Tibial nerve (tissue), 4 donors: ENCODE data around the gene ASTL. TPM values are rescaled to one million over a fixed set of nuclear protein-coding genes. Genes with fewer than 3 reads are reported as not detected.

Experiments used
- DNase-seq, 2 donors: peaks; one replicate each; pipeline ENCODE4 v3.0.0-alpha.2; 2019; ENCODE audit warnings: low spot score in 2 of 2
- H3K27ac ChIP-seq, 4 donors: fragments of 200-600 bp; sonication (generic) in 3 of 4; one replicate each; pipeline ENCODE4 v1.5.1; 2017 to 2019; ENCODE audit warnings: mild to moderate bottlenecking in 1 of 4
- H3K27me3 ChIP-seq, 2 donors: fragments of 200-600 bp; sonication (generic) in 1 of 2; one replicate each; pipeline versions ENCODE4 v1.5.1 to v1.6.0; 2017 to 2019
- H3K36me3 ChIP-seq, 3 donors: fragments of 200-600 bp; sonication (generic); one replicate each; pipeline ENCODE4 v1.5.1; 2018 to 2019
- H3K4me1 ChIP-seq, 4 donors: fragments of 200-600 bp; sonication (generic) in 3 of 4; one replicate each; pipeline ENCODE4 v1.5.1; 2017 to 2019
- H3K4me3 ChIP-seq, 4 donors: fragments of 200-600 bp; sonication (generic) in 3 of 4; one replicate each; pipeline ENCODE4 v1.5.1; 2017 to 2019; ENCODE audit warnings: mild to moderate bottlenecking in 1 of 4, moderate library complexity in 1 of 4
- H3K9me3 ChIP-seq, 4 donors: fragments of 200-600 bp; sonication (generic) in 3 of 4; one replicate each; pipeline ENCODE4 v1.5.1; 2017 to 2019
- EP300 ChIP-seq, 2 donors: sonication (generic); formaldehyde crosslinking; IDR thresholded peaks; one replicate each; pipeline ENCODE4 v1.6.1; 2017; ENCODE audit warnings: antibody characterized with exemption in 2 of 2, mild to moderate bottlenecking in 1 of 2
- POLR2A ChIP-seq, 2 donors: fragments of 450-650 bp; IDR thresholded peaks; one replicate each; pipeline ENCODE4 v1.6.1; 2017; ENCODE audit warnings: antibody characterized with exemption in 2 of 2, mild to moderate bottlenecking in 2 of 2, moderate library complexity in 2 of 2
- WGBS, 2 donors: methylation state at CpG; one replicate each; pipeline ENCODE4 v1.1.5; 2018; 5-methylcytosine and 5-hydroxymethylcytosine counted together
- total RNA-seq, 4 donors: library from RNA; depleted of rRNA; stranded (reverse); fragments of >200 nt; gene quantifications; one replicate each; pipeline ENCODE4 v1.1.0, GENCODE V29; 2016
- TF ChIP-seq, protein P1 (sequence below), 5 experiments: fragments of 200-600 bp in 3 of 5; fragments of 450-650 bp in 2 of 5; sonication (generic) in 3 of 5; IDR thresholded peaks; one replicate each; pipeline ENCODE4 v1.5.1; 2016 to 2019; ENCODE audit warnings: antibody characterized with exemption in 5 of 5, mild to moderate bottlenecking in 3 of 5, moderate library complexity in 2 of 5

ASTL gene
- total RNA-seq, 4 donors from 2014 or later = 0.60 TPM; not detected in 3

DNA sequence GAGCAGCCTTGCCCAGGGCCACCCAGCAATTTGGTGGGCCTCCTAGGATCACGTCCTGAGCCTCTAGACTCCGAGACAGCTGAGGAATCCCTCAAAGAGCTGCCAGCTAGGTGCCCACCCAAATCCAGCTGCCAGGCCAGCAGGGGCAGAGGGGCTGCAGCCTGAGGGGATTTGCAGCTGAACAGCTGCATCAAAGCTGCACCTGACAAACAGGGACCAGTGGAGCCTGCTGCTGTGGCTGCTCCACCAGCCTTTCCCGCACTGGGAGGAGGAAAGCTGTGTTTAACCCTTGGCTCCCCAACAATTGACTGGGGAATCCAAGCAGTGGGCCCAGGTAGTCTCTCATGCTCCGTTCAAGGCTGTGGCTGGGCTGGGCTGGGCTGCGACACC is 30.2 kb downstream of the ASTL start:
- H3K36me3 ChIP-seq = no peaks in the 10 kb centered on the region
- no peak overlapping the region for H3K4me3 ChIP-seq
- TF ChIP-seq EP300 (IDR thresholded peaks at IDR 0.05) = no peak
- TF ChIP-seq, protein P1, sequence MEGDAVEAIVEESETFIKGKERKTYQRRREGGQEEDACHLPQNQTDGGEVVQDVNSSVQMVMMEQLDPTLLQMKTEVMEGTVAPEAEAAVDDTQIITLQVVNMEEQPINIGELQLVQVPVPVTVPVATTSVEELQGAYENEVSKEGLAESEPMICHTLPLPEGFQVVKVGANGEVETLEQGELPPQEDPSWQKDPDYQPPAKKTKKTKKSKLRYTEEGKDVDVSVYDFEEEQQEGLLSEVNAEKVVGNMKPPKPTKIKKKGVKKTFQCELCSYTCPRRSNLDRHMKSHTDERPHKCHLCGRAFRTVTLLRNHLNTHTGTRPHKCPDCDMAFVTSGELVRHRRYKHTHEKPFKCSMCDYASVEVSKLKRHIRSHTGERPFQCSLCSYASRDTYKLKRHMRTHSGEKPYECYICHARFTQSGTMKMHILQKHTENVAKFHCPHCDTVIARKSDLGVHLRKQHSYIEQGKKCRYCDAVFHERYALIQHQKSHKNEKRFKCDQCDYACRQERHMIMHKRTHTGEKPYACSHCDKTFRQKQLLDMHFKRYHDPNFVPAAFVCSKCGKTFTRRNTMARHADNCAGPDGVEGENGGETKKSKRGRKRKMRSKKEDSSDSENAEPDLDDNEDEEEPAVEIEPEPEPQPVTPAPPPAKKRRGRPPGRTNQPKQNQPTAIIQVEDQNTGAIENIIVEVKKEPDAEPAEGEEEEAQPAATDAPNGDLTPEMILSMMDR (IDR thresholded peaks at IDR 0.05) = no peak
- TF ChIP-seq POLR2A (IDR thresholded peaks at IDR 0.05) = no peak
- H3K4me1 ChIP-seq = peaks cover 0 to 15% (median 0%) of the 10 kb centered on the region in 4 donors
- H3K27me3 ChIP-seq = no peaks in the 10 kb centered on the region
- H3K9me3 ChIP-seq = peaks cover 0 to 21% (median 4%) of the 10 kb centered on the region in 4 donors
- no peak for DNase-seq
- peak overlapping the region in 1 of 4 donors; percentile 54 for H3K27ac ChIP-seq
- 27 to 40% methylated on average over 5 of the region's 5 CpGs for WGBS, 2 donors

DNA sequence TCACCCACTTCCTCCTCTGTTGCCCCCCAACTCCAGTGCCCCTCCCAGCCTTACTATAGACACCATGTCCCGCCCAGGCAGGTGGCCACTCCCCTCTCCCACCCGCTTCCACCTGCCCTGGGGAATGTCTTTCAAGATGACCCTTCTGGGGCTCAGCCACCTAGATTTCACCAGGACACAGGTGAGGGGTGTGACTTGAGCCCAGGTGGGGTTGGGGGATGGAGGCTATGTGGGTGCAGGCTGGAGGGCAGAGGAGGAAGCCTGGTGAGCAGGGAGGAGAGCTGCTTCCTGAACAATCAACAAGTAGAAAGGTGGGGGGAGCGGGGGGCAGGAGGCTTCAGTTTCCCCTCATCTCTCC is 30.6 kb downstream of the ASTL start:
- DNase-seq = no peak
- Histone ChIP-seq H3K4me1 (peaks cover 0 to 15% (median 0%) of the 10 kb centered on the region in 4 donors), H3K27ac (no peak overlapping the region), H3K9me3 (peaks cover 0 to 21% (median 4%) of the 10 kb centered on the region in 4 donors), H3K4me3 (no peak overlapping the region), H3K36me3 (no peaks in the 10 kb centered on the region), H3K27me3 (no peaks in the 10 kb centered on the region)
- TF ChIP-seq, protein P1 (IDR thresholded peaks at IDR 0.05) = no peak
- TF ChIP-seq EP300 (IDR thresholded peaks at IDR 0.05) (no peak), POLR2A (IDR thresholded peaks at IDR 0.05) (no peak)
- 76 to 85% methylated on average over 3 of the region's 3 CpGs for WGBS, 2 donors

DNA sequence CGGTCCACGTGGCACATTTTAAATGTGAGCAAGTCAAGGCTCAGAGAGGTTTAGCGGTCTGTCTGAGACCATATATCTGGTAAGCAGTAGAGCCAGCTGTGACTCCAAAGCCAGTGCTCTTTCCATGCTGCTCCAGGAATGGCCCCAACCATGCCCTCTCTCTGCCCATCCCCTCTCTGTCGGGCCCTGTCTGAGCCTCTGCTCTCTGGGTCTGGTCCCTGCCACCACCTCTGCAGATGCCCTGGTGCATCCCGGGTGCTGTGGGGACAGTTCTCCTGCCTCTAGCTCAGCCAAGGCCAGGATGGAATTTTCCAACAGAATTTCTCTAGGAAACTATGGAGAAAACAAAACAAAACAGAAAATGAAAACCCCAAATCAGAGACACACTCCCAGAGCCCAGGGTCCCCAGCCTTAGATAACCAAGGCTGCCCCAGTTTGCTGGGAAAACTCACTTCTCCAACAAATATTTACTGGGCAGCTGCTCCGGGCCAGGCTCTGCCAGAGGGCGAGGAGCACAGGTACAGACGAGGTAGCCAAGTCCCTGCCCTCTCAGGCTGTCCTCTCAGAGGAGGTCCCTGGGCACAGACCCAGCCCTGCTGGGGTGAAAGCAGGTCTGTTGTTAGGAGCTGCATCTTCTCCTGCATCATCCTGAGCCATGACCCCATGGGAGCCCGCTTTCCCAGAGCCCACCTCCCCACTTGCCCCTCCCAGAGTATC is 31.2 kb downstream of the ASTL start:
- no peak overlapping the region for H3K27ac ChIP-seq
- peaks cover 0 to 21% (median 4%) of the 10 kb centered on the region in 4 donors for H3K9me3 ChIP-seq
- H3K4me3 ChIP-seq = no peak overlapping the region
- H3K36me3 ChIP-seq = no peaks in the 10 kb centered on the region
- no peak for DNase-seq
- WGBS, 2 donors = 81 to 85% methylated on average over 9 of the region's 9 CpGs
- H3K4me1 ChIP-seq = peaks cover 0 to 15% (median 0%) of the 10 kb centered on the region in 4 donors
- H3K27me3 ChIP-seq = no peaks in the 10 kb centered on the region
- TF ChIP-seq POLR2A (IDR thresholded peaks at IDR 0.05) = no peak

DNA sequence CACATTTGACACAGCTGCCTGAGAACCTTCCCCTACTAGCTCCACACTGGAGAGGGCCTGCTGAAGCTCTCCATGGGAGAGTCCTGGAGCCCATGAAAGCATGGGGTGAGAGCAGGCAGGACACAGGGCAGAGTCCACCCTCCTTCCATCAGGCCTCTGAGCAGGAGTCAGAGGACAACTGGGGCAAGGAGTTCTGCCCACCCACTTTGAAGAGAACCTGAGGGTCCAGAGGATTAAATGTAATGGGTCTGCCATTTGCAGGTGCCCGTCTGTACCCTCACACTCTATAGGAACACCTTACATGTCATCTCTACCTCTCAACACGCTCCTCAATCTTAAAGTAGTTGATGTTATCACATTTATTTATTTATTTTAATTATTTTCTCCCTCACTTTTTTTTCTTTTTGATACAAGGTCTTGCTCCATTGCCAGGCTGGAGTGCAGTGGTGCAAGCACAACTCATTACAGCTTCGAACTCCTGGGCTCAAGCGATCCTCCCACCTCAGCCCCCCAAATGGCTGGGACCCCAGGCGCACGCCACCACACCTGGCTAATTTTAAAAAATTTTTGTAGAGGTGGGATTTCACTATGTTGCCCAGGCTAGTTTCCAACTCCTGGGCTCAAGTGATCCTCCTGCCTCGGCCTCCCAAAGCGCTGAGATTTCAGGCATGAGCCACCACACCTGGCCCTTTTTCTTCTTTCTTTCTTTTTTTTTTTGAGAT is 32.1 kb downstream of the ASTL start:
- DNase-seq = no peak
- Histone ChIP-seq H3K9me3 (peaks cover 0 to 21% (median 4%) of the 10 kb centered on the region in 4 donors), H3K27me3 (no peaks in the 10 kb centered on the region), H3K4me3 (no peak overlapping the region), H3K27ac (no peak overlapping the region), H3K36me3 (no peaks in the 10 kb centered on the region), H3K4me1 (peaks cover 0 to 15% (median 0%) of the 10 kb centered on the region in 4 donors)
- 96 to 97% methylated on average over 8 of the region's 8 CpGs for WGBS, 2 donors
- TF ChIP-seq EP300 (IDR thresholded peaks at IDR 0.05) = no peak
- no peak for TF ChIP-seq POLR2A (IDR thresholded peaks at IDR 0.05)
- TF ChIP-seq, protein P1 (IDR thresholded peaks at IDR 0.05) = no peak

DNA sequence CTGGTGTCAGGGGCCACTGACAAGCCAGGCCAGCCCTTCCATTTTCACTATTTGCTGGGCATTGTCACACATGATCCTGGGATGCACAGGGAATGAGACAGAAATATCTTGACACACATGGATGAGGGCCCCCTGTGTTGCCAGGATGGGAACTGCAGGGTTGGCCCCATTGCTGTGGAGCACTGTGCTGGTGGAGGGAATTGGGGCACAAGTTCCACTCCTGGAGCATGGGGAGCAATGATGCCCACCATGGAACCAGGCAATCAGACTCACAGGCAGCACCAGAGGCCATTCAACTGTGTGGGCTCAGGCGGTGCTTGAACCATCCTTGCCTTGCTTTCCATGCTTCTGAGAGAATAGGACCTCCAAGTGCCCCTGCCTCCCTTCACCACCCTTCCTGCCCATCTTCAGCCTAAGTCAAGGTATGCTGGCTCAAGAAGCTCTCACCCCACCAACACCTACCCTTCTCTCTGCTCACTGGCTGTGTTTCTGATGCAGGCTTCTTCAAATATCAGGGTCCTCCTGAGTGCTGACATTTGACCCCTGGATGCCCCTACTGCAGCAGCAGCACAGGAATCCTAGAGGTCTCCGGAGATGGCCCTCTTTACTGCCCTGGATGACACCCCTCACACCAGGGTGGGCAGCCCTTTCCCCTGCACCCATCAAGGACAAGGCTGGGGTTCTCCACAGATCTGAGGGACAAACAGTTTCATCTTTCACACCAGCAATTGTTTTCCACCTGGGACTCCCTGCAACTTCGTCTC is 33.0 kb downstream of the ASTL start:
- WGBS, 2 donors = 95 to 97% methylated on average over 3 of the region's 3 CpGs
- no peak for DNase-seq
- Histone ChIP-seq H3K36me3 (no peaks in the 10 kb centered on the region), H3K4me3 (no peak overlapping the region), H3K4me1 (peaks cover 0 to 15% (median 0%) of the 10 kb centered on the region in 4 donors), H3K27me3 (no peaks in the 10 kb centered on the region), H3K9me3 (peaks cover 0 to 21% (median 4%) of the 10 kb centered on the region in 4 donors), H3K27ac (no peak overlapping the region)
- TF ChIP-seq, protein P1 (IDR thresholded peaks at IDR 0.05) = no peak
- no peak for TF ChIP-seq POLR2A (IDR thresholded peaks at IDR 0.05)
